ENCODE measurements around the gene PARP2.
"Not testable (repeated sequence)": the region's sequence is repeated elsewhere in the genome, so short reads cannot be mapped to it uniquely, and the experiment has no call there.

PARP2 gene, protein sequence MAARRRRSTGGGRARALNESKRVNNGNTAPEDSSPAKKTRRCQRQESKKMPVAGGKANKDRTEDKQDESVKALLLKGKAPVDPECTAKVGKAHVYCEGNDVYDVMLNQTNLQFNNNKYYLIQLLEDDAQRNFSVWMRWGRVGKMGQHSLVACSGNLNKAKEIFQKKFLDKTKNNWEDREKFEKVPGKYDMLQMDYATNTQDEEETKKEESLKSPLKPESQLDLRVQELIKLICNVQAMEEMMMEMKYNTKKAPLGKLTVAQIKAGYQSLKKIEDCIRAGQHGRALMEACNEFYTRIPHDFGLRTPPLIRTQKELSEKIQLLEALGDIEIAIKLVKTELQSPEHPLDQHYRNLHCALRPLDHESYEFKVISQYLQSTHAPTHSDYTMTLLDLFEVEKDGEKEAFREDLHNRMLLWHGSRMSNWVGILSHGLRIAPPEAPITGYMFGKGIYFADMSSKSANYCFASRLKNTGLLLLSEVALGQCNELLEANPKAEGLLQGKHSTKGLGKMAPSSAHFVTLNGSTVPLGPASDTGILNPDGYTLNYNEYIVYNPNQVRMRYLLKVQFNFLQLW

GRCh38 chr14:20343092-20343861 lies at the start of gene PARP2:
Gene PARP2 (plus strand): TSS chr14:20343635. CDS start chr14:20343642, 7 bp downstream.
- DNase-seq (ENCODE audit: low read depth): peak; percentile 79

DNA sequence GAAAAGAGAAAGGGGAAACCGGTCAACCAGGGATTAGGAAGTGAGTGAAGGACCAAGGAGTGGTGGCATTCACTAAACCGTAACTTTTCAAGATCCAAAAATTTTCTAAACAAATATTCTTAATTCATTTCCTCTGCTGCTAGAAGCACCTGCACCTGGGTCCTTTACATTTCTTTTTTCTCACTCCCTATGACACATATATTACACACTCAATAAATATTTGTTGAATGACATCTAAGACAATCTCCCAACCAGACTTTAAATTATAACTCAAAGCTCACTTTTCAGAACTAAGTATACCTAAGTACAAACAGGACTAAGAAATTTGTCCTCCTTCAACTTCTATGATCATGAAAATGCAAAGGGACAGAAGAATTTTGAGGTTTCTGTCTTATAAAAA lies 48.8 kb upstream of the PARP2 start:
- no peak for DNase-seq (ENCODE audit: low read depth)

GRCh38 chr14:20295067-20295466 lies 48.4 kb upstream of the PARP2 start:
- no peak for DNase-seq (ENCODE audit: low read depth)

DNA sequence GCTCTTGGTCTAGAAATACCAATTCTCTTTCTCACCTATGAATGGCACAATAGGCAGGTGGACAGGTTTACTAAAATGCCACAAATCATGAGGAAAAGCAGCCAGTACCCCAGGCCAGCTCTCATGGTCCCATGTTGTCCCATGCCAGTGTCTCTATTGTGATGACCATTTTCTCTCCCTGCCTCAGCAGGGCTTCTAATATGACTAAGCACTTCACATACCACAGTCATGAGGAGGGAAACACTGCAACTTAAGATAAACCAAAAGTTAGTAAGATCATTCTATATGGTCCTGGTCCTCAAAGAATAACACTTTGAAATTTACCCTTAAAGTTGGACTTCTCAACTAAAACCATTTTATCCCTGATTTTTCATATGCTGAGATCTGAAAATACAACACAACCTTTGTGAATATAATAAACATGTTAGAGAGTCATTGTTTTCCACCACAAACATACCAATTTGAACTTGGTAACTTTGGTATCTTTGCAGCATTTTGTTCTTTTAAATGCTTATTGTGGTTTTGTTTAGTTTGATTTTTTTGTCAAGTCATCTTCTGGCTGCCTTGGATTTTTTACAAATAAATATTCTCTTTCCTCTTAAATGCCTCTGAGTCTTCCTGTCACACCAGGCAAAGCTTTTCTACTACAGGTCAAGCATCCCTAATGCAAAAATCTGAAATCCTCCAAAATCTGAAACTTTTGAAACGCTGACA lies 41.2 kb upstream of the PARP2 start:
- no peak for DNase-seq (ENCODE audit: low read depth)

GRCh38 chr14:20305265-20306078 lies 38.0 kb upstream of the PARP2 start, which contains the start of gene TTC5:
Gene TTC5 (minus strand): TSS chr14:20305951. CDS start chr14:20305937, 14 bp downstream.
- peak; percentile 89 for DNase-seq (ENCODE audit: low read depth)

DNA sequence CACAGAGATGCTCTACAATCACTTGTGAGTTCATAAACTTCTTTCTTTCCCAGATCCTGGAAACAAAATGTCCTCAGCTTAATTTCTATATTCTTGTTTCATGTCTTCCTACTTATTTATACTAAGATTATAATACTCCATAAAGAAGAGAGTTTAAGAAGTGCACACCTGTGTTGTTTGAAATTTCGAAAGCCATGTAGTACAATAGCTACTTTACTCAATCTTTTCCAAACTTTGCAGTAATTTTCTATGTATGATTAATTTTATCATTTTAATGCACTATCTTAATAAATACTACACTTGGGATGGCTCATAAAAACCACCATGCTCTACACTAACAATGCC lies 37.4 kb upstream of the PARP2 start:
- no peak for DNase-seq (ENCODE audit: low read depth)

DNA sequence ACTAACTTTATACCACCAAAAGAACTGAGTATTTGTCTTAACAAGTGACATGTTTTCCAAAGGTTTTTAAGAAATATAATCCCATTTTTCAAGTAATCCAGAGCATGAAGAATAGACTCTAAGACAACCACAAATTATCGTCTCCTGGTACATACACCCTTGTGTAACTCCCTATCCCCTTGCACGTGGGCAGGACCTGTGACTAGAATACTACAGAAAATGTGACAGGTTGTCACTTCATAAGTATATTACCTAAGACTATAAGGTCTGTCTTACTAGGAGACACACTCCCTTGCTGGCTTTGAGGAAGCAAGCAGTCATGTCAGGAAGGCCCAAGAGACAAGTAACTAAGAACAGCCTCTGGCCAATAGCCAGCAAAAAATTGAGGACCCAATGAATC lies 29.4 kb upstream of the PARP2 start:
- DNase-seq (ENCODE audit: low read depth): no peak

DNA sequence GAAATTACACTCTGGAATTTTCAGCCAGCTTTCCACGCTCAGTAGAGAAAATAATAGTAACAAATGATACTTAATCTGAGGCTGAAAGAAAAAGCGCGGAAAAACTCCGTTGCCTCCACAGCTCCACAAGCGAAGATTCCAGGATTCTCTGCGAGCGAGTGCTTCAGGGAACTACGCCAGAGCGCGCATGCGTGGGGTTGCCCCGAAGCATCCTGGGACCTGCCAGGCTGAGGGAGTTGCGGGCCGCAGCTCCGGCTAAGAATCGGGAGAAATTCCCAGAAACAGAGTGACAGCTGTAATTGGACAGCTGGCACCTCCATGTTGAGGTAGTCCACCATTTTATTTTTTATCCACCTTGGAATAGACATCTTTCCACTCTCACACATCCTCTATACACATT lies 25.7 kb upstream of the PARP2 start:
- DNase-seq (ENCODE audit: low read depth): no peak

DNA sequence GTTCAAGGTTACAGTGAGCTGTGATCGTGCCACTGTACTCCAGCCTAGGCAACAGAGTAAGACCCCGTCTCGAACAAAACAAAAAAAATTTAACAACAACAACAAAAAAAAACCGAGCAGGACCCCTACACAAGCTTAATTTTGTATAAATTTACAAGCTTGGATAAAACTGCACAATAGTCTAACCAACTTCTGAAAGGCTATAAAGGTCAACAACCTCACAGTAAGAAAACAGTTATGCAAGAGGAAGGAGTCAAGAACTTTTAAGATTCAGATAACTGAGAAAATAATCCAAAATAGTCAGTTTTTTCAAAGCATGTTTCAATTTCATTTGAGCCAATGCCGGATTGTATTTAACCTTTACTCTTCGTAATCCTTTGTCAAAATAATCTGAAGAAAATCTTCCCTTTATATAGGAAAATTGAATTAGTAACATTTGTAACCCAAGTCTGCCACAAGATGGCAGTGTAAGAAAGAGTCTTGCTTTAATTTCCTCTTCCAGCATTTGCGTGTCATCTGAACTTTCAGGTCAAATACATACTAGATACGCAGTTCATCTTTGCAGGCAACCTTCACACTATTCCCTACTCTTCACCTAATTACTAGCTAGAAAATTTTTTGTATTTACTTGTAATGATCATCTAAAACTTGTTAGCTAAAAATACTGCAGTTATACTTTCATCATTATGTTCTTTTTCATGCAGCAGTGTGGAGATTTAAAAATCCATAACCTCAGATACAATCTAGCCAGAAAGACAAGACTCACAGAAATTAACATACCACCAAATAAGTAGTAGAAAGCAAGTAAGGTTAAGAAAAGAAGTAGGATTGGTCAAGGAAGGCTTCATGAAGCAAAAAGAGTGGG lies 16.2 kb upstream of the PARP2 start:
- DNase-seq (ENCODE audit: low read depth): no peak

DNA sequence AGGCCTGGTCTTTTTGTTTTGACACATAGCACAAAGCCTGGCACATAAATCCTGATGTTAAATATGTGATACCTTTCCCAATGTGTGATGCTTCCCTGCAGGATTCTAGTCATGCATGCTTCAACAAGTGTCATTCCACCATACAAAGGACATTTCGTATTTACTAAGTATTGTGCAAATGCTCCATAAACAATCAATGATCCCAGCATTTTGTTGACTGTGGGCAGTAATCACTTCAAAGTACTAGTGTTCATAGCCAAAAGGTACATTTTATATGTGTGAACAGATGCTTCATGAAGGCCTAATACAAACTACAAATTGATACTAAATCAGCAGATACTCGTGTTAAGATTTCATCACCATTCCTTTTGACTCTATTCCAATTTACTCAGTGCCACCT lies 14.7 kb upstream of the PARP2 start:
- no peak for DNase-seq (ENCODE audit: low read depth)

DNA sequence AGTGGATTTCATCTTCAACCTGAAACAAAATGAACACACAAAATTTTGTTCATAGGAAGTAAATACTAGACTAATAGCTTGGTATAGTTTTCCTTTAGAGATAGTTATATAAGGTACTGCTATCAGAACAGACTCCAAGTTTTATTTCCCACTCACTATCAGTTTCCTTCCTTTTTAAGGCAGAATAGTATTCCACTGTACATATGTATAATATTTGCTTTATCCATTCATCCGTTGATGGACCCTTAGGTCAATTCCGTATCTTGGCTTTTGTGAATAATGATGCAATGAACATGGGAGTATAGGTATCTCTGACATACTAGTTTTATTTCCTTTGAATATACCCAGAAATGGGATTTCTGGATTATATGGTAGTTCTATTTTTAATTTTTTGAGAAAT lies 14.1 kb upstream of the PARP2 start:
- no peak for DNase-seq (ENCODE audit: low read depth)

GRCh38 chr14:20331053-20331613 lies 12.3 kb upstream of the PARP2 start:
- DNase-seq (ENCODE audit: low read depth): no peak

DNA sequence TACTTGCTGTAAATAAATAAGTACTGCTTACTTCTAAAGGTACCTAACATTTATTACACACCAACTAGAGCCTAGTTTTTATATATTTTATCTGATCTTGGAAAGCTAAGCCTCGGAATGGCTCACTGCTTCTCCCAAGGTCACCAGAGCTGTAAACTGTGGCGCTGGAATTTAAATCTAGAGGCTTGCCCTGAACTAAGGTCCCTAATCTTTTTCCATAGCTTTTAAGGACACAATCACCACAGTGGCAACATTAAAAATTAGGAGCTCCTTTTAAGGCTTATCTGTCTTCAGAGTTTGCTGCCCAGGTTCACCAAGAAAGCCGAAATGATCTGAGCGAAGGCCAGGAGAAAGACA lies 11.0 kb upstream of the PARP2 start:
- DNase-seq (ENCODE audit: low read depth): no peak

GRCh38 chr14:20332788-20333493 lies 10.5 kb upstream of the PARP2 start, which contains the start of gene CCNB1IP1:
Gene CCNB1IP1 (minus strand): TSS chr14:20333279. CDS start chr14:20316523, 16,756 bp downstream.
- DNase-seq (ENCODE audit: low read depth): peak; percentile 5

DNA sequence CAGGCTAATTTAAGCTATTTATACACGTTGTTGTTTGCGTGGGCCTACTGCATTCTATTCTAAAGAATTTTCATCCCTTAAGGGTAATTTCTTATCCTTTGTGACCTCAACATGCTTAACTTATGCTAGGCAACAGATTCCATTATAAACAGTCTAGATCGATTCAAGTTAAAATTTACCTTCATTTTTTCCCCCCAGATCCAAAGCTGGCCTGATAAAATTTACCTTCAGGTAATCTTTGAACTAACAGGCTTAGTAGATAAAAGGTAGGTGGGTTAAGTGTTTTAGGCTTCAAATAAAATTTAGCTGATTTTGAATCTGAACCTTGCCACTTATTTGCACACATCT lies 10.0 kb upstream of the PARP2 start:
- no peak for DNase-seq (ENCODE audit: low read depth)

DNA sequence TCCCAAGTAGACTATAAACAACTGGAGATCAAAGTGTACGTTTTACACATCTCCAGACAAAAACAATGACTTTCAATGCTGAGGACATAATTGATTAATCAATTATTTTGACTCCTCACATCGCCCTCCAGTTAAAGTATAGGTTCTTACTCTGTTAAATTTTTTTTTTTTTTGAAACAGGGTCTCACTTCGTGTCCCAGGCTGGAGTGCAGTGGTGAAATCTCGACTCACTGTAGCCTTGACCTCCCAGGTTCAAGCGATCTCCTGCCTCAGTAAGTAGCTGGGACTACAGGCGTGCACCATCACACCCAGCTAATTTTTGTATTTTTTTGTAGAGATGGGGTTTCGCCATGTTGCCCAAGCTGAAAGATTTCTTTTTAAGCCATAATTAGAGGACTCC lies 9.4 kb upstream of the PARP2 start:
- DNase-seq (ENCODE audit: low read depth): no peak

GRCh38 chr14:20341032-20341431 lies 2.4 kb upstream of the PARP2 start:
- DNase-seq (ENCODE audit: low read depth): not testable (repeated sequence)

DNA sequence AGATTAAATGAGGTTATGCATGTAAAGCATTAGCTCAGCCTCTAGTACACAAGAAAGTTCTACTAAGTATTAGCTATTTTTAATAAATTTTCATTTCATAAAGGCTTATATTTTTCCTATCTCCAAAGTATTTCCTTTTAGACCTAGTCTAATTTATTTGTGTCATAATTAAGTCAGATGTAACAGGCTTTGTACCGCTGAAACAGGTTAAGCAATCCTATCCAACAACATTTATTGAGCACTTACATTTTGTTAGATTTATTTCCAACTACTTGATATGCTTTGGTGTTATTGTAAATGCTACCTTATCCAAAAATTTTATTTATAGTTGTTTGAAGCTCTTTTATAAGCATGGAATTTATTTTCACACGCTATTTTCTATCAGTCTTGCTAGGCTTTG lies 1.8 kb upstream of the PARP2 start:
- DNase-seq (ENCODE audit: low read depth): no peak

GRCh38 chr14:20343862-20344220 lies 406 bp downstream of the PARP2 start:
- DNase-seq (ENCODE audit: low read depth): no peak

DNA sequence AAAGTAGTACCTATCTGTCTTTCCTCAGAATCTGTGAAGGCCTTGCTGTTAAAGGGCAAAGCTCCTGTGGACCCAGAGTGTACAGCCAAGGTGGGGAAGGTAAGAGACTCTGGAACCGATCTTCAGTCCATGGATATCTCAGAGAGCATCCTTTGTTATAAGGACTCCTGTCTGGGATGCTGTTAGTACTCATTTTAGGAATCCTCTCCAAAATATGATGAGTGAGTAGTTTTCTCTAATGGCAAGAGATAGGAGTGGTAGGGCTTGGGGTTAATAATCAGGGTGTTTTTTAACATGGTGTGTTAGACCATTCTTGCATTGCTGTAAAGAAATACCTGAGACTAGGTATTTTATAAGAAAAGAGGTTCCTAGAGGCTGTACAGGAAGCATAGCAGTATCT lies 1.9 kb downstream of the PARP2 start:
- DNase-seq (ENCODE audit: low read depth): no peak
